Measurements from ENCODE around the gene OR2T12.

- TF ChIP-seq CTCF (IDR thresholded peaks at IDR 0.05) (no peak), POLR2A (IDR thresholded peaks at IDR 0.05) (no peak)
Observed at GRCh38 chr1:248343451-248343850, 40.2 kb upstream of the OR2T12 start.
